Smooth muscle cell of the umbilical artery (primary cell): ENCODE data around the gene FAM184A. TPM values are rescaled to one million over a fixed set of nuclear protein-coding genes. Genes with fewer than 3 reads are reported as not detected.

Source experiments
- total RNA-seq: library from RNA; depleted of rRNA; stranded (reverse); fragments of >200 nt; gene quantifications from 2 replicates; pipeline ENCODE4 v1.2.3, GENCODE V29; 2014

The FAM184A gene
- 0.18 and 0.89 TPM in 2 replicates for total RNA-seq

GRCh38 chr6:119078376-119079282, at the start of gene FAM184A:
Gene FAM184A, minus strand, starts transcription at chr6:119078664. Its CDS starts 365 bp downstream, at chr6:119078299.

DNA sequence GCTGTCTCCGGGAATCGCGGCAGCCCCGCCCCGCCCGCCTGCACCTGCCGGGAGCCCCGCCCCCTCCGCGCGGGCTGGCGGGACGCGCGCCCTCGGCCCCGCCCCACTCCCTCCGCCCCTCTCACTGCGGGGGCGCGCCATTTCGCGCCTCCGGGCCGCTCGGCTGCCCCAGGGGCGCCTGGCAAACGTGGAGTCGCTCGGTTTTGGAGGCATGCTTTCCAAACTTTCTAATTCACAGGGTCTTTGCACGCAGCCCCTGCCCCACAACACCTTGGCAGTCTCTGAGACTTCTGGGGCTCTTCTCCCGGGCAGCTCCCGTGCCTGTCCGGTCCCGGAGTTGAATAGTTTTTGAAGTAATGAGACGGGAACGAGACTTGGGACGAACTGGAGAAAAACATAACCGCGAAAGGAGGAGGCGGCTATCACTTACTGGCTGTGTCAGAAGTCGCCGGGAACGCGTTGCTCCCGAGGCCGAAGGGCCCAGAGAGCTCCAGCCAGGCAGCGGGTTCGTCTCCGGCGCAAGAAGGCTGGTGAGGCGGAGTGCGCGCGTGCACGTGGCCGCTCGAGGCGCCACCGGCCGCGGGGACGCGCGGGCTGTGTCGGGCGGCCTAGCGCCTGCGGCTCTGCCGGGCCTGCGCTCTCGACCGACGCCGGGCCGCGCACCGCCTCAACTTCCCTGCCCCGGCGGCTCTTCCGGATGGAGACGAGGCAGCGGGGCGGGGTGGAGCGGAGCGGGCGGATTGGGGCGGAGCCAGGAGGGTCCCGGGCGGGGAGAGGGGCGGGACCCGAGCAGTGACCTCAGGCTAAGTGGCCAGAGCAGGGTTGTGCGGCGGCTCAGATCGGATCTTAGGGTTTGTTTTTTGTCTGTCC, 143.8 kb downstream of the FAM184A start, which contains the start of gene MCM9:
Gene MCM9 (minus strand): TSS at position 699 of the 870 bp plus-strand sequence. CDS start 3,436 bp downstream, outside the sequence.

Other genes starting within 250 kb of the FAM184A start
- 15.1 and 17.9 TPM in 2 replicates for gene ASF1A, start 184.5 kb downstream of the FAM184A start, total RNA-seq
- 13.4 and 14.3 TPM in 2 replicates for gene MCM9, start 143.5 kb downstream of the FAM184A start, total RNA-seq